PFSK-1 (cell line): ENCODE measurements around the gene FAM184B.

Experiments
- FOXP2 ChIP-seq: optimal IDR thresholded peaks from 2 replicates; pipeline ENCODE3; 2011; ENCODE audit warnings: borderline replicate concordance, control low read depth, inconsistent platforms; ENCODE audit not compliant: insufficient read depth; ENCODE audit errors: extremely low read length, extremely low read depth
- POLR2AphosphoS5 ChIP-seq: IDR thresholded peaks from 2 replicates; pipeline ENCODE4 v1.6.1; 2012; ENCODE audit warnings: low read depth, mild to moderate bottlenecking, control low read depth, low read length, moderate library complexity
- REST ChIP-seq, 2 experiments: IDR thresholded peaks; 2 replicates each; pipeline versions ENCODE4 v1.6.1 to v1.8.0; 2011 to 2012; ENCODE audit warnings: low read depth in 2 of 2, low read length in 2 of 2, control low read depth in 1 of 2, inconsistent platforms in 1 of 2, mild to moderate bottlenecking in 1 of 2, moderate library complexity in 1 of 2; ENCODE audit not compliant: insufficient read depth in 1 of 2
- TAF1 ChIP-seq: IDR thresholded peaks from 2 replicates; pipeline ENCODE4 v1.6.1; 2012; ENCODE audit warnings: low read length, control low read depth, borderline replicate concordance; ENCODE audit not compliant: insufficient read depth

- TF ChIP-seq POLR2AphosphoS5 (no peak), REST (IDR thresholded peaks at IDR 0.05; ENCODE audit: insufficient read depth in 1 of 2, low read depth in 2 of 2, low read length in 2 of 2) (no peak), TAF1 (no peak), FOXP2 (no peak)
These were observed 57.8 kb downstream of the FAM184B start for GRCh38 chr4:17723648-17724047.
